ENCODE measurements around the gene RNF112. TPM values are rescaled to one million over a fixed set of nuclear protein-coding genes. Genes with fewer than 3 reads are reported as not detected.

RNF112 gene
- total RNA-seq, 2 experiments from 2014 or later, result 0.47 TPM; not detected in 1

GRCh38 chr17:19384723-19385391 lies 26.2 kb upstream of the RNF112 start:
- POLR2A ChIA-PET, result interaction anchor here (1.2 kb wide), 1 partner anchor 9 kb away, joined by 3 read pairs; no protein-coding TSS in a partner anchor

GRCh38 chr17:19385521-19385983 lies 25.5 kb upstream of the RNF112 start:
- Histone ChIP-seq H3K27ac (ENCODE audit: low read depth, low read length, poor library complexity, severe bottlenecking) (no peak overlapping the region), H3K4me3 (ENCODE audit: low read depth, low read length, poor library complexity, severe bottlenecking) (no peak overlapping the region), H3K4me1 (ENCODE audit: insufficient read depth, low read length, poor library complexity, severe bottlenecking) (peaks cover 11% of the 10 kb centered on the region), H3K9me2 (ENCODE audit: insufficient read depth, low read length) (no peaks in the 10 kb centered on the region), H3K36me3 (ENCODE audit: insufficient read depth, low read length) (peaks cover 22% of the 10 kb centered on the region; the same call in 1 of the 2 replicates), H3K9me3 (ENCODE audit: low read length) (no peaks in the 10 kb centered on the region), H4K20me1 (ENCODE audit: insufficient read depth, low read length) (no peaks in the 10 kb centered on the region), H3K4me2 (ENCODE audit: low read length) (no peak overlapping the region), H2AFZ (ENCODE audit: low read length) (no peak overlapping the region), H3K79me2 (ENCODE audit: insufficient read depth, low read depth, low read length) (no peaks in the 10 kb centered on the region)
- intact Hi-C loops (cut with micrococcal nuclease; ENCODE audit: unreplicated experiment), result no loop called here
- DNase-seq (ENCODE audit: low spot score), result no peak
- BruUV-seq (replicated peaks), result no TSS peak
- ChIA-PET POLR2A (interaction anchor here (1.2 kb wide), 1 partner anchor 9 kb away, joined by 3 read pairs; no protein-coding TSS in a partner anchor), CTCF (ENCODE audit: unreplicated experiment) (no interaction called here)
- TF ChIP-seq EZH2phosphoT487 (IDR thresholded peaks at IDR 0.05; ENCODE audit: borderline replicate concordance, low read depth, low read length), result no peak
- TF ChIP-seq CTCF (conservative IDR thresholded peaks at IDR 0.05; ENCODE audit: low read length), result no peak

More at GRCh38 chr17:19384723-19385391, 26.2 kb upstream of the RNF112 start:
- CTCF ChIA-PET (ENCODE audit: unreplicated experiment), result no interaction called here
- Histone ChIP-seq H4K20me1 (ENCODE audit: insufficient read depth, low read length) (no peaks in the 10 kb centered on the region), H2AFZ (ENCODE audit: low read length) (no peak overlapping the region), H3K4me2 (ENCODE audit: low read length) (no peak overlapping the region), H3K9me2 (ENCODE audit: insufficient read depth, low read length) (no peaks in the 10 kb centered on the region), H3K79me2 (ENCODE audit: insufficient read depth, low read depth, low read length) (no peaks in the 10 kb centered on the region), H3K36me3 (ENCODE audit: insufficient read depth, low read length) (peaks cover 29% of the 10 kb centered on the region; the same call in 1 of the 2 replicates), H3K4me1 (ENCODE audit: insufficient read depth, low read length, poor library complexity, severe bottlenecking) (peaks cover 11% of the 10 kb centered on the region), H3K9me3 (ENCODE audit: low read length) (no peaks in the 10 kb centered on the region), H3K4me3 (ENCODE audit: low read depth, low read length, poor library complexity, severe bottlenecking) (no peak overlapping the region), H3K27ac (ENCODE audit: low read depth, low read length, poor library complexity, severe bottlenecking) (no peak overlapping the region)
- TF ChIP-seq EZH2phosphoT487 (IDR thresholded peaks at IDR 0.05; ENCODE audit: borderline replicate concordance, low read depth, low read length) (no peak), CTCF (conservative IDR thresholded peaks at IDR 0.05; ENCODE audit: low read length) (no peak)
- no TSS peak for BruUV-seq (replicated peaks)
- no peak for DNase-seq (ENCODE audit: low spot score)
- intact Hi-C loops (cut with micrococcal nuclease; ENCODE audit: unreplicated experiment), result no loop called here

Data from OCI-LY7 (cell line).